ENCODE measurements around the gene ABLIM1. TPM values are rescaled to one million over a fixed set of nuclear protein-coding genes. Genes with fewer than 3 reads are reported as not detected.

The ABLIM1 gene
- total RNA-seq, 1 donor from 2014 or later, result 87.7 TPM

DNA sequence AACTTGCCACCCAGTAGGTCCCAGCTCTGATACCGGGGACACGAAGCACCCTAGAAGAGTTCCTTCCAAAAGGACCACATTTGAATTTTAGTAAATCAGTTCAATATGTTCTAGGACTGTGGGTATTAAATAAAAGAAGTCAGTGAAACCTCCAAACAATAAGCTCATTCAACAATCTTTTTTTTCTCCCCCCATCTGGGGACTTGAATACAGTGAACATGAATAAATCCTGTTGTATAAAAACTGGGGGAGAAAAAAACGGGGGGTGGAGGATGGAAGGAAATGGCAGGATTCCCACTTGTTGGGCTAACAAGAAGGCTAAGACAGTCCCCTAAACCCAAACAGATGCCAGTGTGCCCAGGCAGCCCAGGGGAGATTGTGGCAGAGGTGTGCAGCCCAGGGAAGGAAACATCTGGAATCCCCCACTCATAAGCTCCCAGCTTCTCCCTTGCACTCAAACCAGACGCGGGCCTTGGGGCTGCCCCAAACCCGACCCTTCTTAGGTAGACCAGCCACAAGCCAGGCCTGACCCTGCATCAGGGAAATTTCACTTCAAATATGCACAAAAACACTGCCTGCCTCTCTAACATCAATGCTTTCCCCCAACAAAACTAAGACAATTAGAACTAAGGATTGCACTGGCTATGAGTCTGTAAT, 262.6 kb downstream of the ABLIM1 start:
- no peaks in the 10 kb centered on the region for H3K36me3 ChIP-seq
- no peaks in the 10 kb centered on the region for H3K27me3 ChIP-seq
- intact Hi-C loops (cut with DNase I), result no loop called here
- no peaks in the 10 kb centered on the region for H3K9me3 ChIP-seq
- H3K4me1 ChIP-seq, result no peaks in the 10 kb centered on the region
- no peak overlapping the region for H3K4me3 ChIP-seq
- TF ChIP-seq, protein P1, sequence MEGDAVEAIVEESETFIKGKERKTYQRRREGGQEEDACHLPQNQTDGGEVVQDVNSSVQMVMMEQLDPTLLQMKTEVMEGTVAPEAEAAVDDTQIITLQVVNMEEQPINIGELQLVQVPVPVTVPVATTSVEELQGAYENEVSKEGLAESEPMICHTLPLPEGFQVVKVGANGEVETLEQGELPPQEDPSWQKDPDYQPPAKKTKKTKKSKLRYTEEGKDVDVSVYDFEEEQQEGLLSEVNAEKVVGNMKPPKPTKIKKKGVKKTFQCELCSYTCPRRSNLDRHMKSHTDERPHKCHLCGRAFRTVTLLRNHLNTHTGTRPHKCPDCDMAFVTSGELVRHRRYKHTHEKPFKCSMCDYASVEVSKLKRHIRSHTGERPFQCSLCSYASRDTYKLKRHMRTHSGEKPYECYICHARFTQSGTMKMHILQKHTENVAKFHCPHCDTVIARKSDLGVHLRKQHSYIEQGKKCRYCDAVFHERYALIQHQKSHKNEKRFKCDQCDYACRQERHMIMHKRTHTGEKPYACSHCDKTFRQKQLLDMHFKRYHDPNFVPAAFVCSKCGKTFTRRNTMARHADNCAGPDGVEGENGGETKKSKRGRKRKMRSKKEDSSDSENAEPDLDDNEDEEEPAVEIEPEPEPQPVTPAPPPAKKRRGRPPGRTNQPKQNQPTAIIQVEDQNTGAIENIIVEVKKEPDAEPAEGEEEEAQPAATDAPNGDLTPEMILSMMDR (IDR thresholded peaks at IDR 0.05), result no peak
- no peak overlapping the region for H3K27ac ChIP-seq
- peak in 1 of 2 donors; percentile 22 for DNase-seq (ENCODE audit: low spot score in 2 of 2)

DNA sequence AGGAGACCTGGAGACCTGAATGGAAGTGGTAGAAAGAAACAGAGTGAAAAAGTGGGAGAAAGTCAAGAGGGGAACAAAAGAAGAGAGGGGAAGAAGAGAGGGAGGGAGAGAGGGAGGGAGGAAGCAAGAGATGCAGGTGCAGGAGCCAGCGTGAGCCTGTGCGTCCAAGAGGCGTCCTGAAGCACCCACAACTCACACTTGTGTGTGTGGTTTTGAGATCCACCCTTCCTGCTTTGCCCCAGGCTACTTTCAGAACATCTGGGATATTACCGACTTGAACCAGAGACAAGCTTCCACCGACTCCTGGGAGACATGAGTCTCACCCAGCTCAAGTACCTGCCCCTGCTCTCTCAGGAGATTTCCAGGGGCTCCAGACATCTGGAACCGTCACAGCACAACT, 263.5 kb downstream of the ABLIM1 start:
- Histone ChIP-seq H3K9me3 (no peaks in the 10 kb centered on the region), H3K4me1 (peaks cover 0 to 2% of the 10 kb centered on the region in 2 donors), H3K4me3 (no peak overlapping the region), H3K36me3 (no peaks in the 10 kb centered on the region), H3K27me3 (no peaks in the 10 kb centered on the region), H3K27ac (no peak overlapping the region)
- intact Hi-C loops (cut with DNase I), result no loop called here
- DNase-seq (ENCODE audit: low spot score in 2 of 2), result peak in 1 of 2 donors; percentile 11
- TF ChIP-seq, protein P1 (IDR thresholded peaks at IDR 0.05), result no peak

DNA sequence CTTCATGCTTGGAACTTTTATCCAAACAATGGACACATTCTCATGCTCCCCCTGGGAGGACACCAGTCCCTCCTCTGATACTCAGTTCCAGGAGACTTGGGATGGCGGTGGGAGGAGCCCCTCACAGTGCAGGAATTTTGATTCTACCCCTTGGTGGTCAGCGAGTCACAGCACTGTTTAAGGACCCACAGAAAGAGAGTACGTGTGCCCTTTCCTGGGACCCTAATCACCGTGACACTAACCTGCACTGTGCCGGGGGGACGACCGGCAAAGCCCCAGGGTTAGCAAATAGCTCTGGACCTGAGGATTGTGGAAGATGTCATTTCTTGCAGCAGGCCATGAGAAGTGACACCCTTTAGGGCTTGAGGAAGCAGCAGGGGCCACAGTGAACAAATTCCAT, 264.2 kb downstream of the ABLIM1 start:
- intact Hi-C loops (cut with DNase I), result no loop called here
- no peaks in the 10 kb centered on the region for H3K27me3 ChIP-seq
- no peaks in the 10 kb centered on the region for H3K9me3 ChIP-seq
- H3K27ac ChIP-seq, result no peak overlapping the region
- TF ChIP-seq, protein P1 (IDR thresholded peaks at IDR 0.05), result no peak
- H3K4me3 ChIP-seq, result no peak overlapping the region
- peak in 1 of 2 donors; percentile 33 for DNase-seq (ENCODE audit: low spot score in 2 of 2)
- H3K36me3 ChIP-seq, result no peaks in the 10 kb centered on the region
- peaks cover 0 to 6% of the 10 kb centered on the region in 2 donors for H3K4me1 ChIP-seq

DNA sequence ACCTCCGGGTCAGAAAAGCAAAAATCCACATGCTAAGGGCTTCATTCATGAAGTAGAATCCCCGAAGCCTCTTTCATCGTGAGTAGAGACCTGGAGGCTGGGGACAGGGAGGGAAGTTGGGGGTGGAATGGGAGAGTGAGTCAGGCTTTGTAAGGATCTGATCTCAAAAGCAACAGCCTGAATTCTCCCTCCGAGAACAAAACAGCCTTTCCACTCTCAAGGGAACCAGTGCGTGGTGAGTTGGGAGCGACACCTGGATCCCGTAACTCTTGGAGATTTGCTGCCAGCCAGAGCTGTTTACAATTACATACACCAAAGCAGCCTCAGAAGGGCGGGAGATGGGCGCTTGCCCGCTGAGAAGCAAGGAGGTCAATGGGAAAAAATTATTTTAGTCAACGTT, 264.6 kb downstream of the ABLIM1 start:
- Histone ChIP-seq H3K4me3 (no peak overlapping the region), H3K9me3 (no peaks in the 10 kb centered on the region), H3K27ac (no peak overlapping the region), H3K4me1 (peaks cover 0 to 6% of the 10 kb centered on the region in 2 donors), H3K36me3 (no peaks in the 10 kb centered on the region), H3K27me3 (no peaks in the 10 kb centered on the region)
- intact Hi-C loops (cut with DNase I), result no loop called here
- TF ChIP-seq, protein P1 (IDR thresholded peaks at IDR 0.05), result no peak
- peak in 1 of 2 donors; percentile 61 for DNase-seq (ENCODE audit: low spot score in 2 of 2)

DNA sequence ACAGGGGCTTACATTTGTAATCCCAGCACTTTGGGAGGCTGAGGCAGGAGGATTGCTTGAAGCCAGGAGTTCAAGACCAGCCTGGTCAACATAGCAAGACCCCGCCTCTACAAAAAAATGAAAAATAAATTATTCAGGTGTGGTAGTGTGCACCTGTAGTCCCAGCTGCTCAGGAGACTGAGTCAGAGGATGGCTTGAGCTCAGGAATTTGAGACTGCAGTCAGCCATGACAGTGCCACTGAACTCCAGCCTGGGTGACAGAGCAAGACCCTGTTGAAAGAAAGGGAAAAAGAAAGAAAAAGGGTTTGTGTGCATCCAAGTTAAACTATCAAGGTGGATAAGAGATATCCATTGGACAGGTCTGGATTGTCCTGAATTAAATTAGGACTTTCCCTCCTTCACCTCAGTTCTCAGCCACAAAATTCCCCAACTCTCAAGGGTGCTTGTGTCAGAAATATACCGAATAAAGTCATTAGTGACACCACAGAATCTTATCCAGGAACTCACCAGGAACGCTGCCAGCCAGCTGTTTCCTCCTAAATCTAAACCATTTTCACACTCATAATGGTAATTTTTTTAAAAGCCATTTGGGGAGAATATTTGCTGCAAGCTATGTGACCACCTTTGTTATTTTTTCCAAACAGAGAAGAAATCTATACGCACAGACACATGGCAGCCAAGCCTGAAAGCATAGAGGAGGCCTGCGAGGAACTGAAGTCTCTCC, 265.8 kb downstream of the ABLIM1 start:
- peak in 1 of 2 donors; percentile 44 for DNase-seq (ENCODE audit: low spot score in 2 of 2)
- Histone ChIP-seq H3K36me3 (no peaks in the 10 kb centered on the region), H3K9me3 (no peaks in the 10 kb centered on the region), H3K27me3 (no peaks in the 10 kb centered on the region), H3K27ac (no peak overlapping the region), H3K4me1 (peaks cover 0 to 6% of the 10 kb centered on the region in 2 donors), H3K4me3 (no peak overlapping the region)
- TF ChIP-seq, protein P1 (IDR thresholded peaks at IDR 0.05), result no peak
- intact Hi-C loops (cut with DNase I), result no loop called here

All from ascending aorta (tissue), 2 donors.